NB4 (cell line): ENCODE measurements around the gene CCDC85C.

ENCODE experiments used
- POLR2A ChIP-seq: IDR thresholded peaks from 2 replicates; pipeline ENCODE4 v1.6.1; 2011; ENCODE audit warnings: mild to moderate bottlenecking; ENCODE audit not compliant: insufficient read length; ENCODE audit errors: extremely low read depth
- TF ChIP-seq, protein P1 (sequence below): IDR thresholded peaks from one replicate; pipeline ENCODE4 v1.5.1; 2012; ENCODE audit warnings: low read depth, low read length
- TF ChIP-seq, protein P2 (sequence below): IDR thresholded peaks from 2 replicates; pipeline ENCODE4 v1.6.1; 2011; ENCODE audit warnings: low read depth, low read length

DNA sequence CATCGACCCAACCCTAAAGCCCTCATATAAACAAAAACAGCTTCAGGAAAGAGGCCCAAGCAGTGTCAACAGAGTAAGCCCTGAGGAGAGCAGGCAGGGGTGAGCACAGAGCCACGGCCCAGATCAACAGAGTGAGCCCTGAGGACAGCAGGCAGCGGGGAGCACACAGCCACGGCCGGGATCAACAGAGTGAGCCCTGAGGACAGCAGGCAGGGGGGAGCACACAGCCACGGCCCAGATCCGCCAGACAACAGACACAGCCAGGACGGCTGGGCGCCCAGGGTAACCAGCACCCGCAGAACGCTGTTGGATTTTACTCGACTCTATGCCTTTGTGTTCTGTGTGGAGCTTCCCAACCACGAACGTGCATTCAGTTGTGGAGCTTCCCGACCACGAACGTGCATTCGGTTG lies 15.0 kb downstream of the CCDC85C start:
- TF ChIP-seq, protein P1, sequence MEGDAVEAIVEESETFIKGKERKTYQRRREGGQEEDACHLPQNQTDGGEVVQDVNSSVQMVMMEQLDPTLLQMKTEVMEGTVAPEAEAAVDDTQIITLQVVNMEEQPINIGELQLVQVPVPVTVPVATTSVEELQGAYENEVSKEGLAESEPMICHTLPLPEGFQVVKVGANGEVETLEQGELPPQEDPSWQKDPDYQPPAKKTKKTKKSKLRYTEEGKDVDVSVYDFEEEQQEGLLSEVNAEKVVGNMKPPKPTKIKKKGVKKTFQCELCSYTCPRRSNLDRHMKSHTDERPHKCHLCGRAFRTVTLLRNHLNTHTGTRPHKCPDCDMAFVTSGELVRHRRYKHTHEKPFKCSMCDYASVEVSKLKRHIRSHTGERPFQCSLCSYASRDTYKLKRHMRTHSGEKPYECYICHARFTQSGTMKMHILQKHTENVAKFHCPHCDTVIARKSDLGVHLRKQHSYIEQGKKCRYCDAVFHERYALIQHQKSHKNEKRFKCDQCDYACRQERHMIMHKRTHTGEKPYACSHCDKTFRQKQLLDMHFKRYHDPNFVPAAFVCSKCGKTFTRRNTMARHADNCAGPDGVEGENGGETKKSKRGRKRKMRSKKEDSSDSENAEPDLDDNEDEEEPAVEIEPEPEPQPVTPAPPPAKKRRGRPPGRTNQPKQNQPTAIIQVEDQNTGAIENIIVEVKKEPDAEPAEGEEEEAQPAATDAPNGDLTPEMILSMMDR, result no peak
- TF ChIP-seq, protein P2, sequence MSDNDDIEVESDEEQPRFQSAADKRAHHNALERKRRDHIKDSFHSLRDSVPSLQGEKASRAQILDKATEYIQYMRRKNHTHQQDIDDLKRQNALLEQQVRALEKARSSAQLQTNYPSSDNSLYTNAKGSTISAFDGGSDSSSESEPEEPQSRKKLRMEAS, result no peak
- no peak for TF ChIP-seq POLR2A
